Measurements from ENCODE around the gene NOS1AP.
"Not testable (repeated sequence)": the region's sequence is repeated elsewhere in the genome, so short reads cannot be mapped to it uniquely, and the experiment has no call there.

NOS1AP gene

GRCh38 chr1:162391790-162392563 lies 322.5 kb downstream of the NOS1AP start:
- H3K4me3 ChIP-seq (ENCODE audit: low read depth, low read length): no peak overlapping the region

GRCh38 chr1:162396201-162396906 lies 326.9 kb downstream of the NOS1AP start:
- H3K4me3 ChIP-seq (ENCODE audit: low read depth, low read length): no peak overlapping the region

GRCh38 chr1:162397039-162397448 lies 327.6 kb downstream of the NOS1AP start:
- H3K4me3 ChIP-seq (ENCODE audit: low read depth, low read length): no peak overlapping the region

GRCh38 chr1:162397943-162398560 lies 328.6 kb downstream of the NOS1AP start:
- no peak overlapping the region for H3K4me3 ChIP-seq (ENCODE audit: low read depth, low read length)

GRCh38 chr1:162398999-162399580 lies 329.6 kb downstream of the NOS1AP start:
- no peak overlapping the region for H3K4me3 ChIP-seq (ENCODE audit: low read depth, low read length)

DNA sequence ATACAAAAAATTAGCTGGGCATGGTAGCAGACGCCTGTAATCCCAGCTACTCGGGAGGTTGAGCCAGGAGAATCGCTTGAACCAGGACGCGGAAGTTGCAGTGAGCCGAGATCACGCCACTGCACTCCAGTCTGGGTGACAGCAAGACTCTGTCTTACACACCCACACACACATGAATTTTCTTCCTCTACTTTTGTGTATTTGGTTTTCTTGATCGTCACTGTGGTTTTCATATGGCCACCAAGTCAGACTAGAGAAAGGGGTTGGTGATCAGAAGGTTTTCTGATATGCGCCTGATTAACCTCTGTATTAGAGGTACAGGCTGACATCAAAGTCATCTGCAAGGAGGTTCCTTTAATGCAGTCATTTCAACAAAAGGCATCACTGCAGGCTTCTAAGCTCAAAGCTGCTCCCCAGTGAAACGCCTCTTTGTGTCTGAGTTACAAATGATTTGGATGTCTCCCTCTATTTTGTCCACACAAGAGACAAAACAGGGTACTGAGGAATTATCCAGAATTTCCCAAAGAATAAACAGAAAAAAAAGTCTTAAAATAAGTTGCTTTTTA lies 331.4 kb downstream of the NOS1AP start:
- no peak overlapping the region for H3K4me3 ChIP-seq (ENCODE audit: low read depth, low read length)

DNA sequence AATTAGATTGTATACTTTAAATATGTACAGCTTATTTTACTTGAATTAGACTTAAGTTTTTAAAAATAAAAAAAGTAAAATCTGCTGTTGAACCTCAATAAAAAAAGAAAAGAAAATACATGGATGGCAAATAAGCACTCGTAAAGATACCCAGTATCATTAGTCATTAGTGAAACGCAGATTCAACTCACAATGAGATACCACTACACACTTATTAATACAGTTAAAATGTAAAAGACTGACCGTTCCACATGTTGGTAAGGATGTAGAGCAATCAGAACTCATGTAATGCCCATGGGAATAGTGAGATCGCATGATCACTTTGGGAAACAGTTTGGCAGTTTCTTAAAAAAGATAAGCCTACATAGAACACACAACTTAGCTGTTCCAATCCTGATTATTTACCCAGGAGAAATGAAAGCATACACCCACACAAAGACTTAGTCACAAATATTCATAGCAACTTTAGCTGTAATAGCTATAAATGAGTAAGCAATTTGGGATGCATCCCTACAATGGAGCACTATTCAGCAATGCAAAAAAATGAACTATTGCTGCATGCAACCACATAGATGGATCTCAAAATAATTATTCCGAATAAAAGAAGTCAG lies 335.2 kb downstream of the NOS1AP start:
- H3K4me3 ChIP-seq (ENCODE audit: low read depth, low read length): no peak overlapping the region

- H3K4me3 ChIP-seq (ENCODE audit: low read depth, low read length): no peak overlapping the region
Measured at GRCh38 chr1:162405800-162406199, 336.3 kb downstream of the NOS1AP start.

GRCh38 chr1:162406811-162407210 lies 337.3 kb downstream of the NOS1AP start:
- no peak overlapping the region for H3K4me3 ChIP-seq (ENCODE audit: low read depth, low read length)

- H3K4me3 ChIP-seq (ENCODE audit: low read depth, low read length): no peak overlapping the region
Measured at GRCh38 chr1:162407539-162407938, 338.0 kb downstream of the NOS1AP start.

DNA sequence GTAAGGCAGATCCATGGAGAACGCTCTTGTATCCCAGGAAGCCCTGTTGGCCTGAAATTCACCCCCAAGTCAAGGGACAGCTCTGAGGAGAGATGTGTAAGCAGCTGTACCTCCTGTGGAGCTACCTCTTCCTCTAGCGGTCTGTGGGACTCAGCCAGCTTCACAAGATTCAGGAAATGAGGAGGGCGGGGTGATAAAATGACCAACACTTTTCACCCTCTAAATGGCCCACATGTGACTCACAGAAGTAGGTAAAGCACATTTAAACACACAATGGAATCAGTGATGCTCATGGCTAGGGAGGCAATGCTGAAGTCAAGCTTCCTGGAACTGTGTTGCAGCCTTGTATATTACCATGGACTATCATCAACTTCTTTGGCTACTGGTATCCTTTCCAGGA lies 342.5 kb downstream of the NOS1AP start, which contains the start of gene SH2D1B:
TSS of gene SH2D1B (minus strand) at position 135 of the 400 bp plus-strand sequence. CDS start at position 15, 120 bp downstream.
- no peak within 1 kb of the TSS for H3K4me3 ChIP-seq (ENCODE audit: low read depth, low read length)

DNA sequence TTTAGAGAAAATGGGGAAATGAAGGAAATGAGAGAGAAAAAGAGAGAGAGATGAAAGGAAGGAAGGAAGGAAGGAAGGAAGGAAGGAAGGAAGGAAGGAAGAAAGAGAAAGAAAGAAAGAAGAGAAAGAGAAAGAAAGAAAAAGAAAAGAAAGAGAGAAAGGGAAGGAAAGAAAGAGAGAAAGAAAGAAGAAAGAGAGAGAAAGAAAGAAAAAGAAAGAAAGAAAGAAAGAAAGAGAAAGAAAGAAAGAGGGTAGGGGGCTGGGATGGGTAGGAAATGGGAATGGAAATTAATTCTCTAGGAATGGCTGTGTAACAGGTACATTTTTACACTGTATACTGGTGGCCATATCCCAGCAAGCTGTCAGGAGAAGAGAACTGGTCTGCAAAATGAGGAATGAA lies 346.7 kb downstream of the NOS1AP start:
- no peak overlapping the region for H3K4me3 ChIP-seq (ENCODE audit: low read depth, low read length)

DNA sequence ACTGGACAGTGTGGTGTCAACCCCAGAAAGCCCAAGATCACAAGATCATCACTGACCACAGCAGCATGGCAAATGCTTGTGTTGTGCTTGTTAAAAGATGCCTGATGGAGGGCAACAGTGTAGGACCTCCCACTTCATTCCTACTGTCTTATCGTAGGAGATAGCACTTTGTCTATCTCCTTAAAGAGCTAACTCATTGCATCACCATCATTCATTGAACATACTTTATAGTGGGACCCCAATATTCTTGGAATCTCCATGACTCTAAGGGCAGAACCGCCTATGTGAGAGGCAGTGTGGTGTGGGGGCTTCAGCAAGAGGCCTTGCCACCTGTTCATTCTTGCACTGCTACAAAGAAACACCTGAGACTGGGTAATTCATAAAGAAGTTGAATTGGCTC lies 347.4 kb downstream of the NOS1AP start:
- H3K4me3 ChIP-seq (ENCODE audit: low read depth, low read length): no peak overlapping the region

DNA sequence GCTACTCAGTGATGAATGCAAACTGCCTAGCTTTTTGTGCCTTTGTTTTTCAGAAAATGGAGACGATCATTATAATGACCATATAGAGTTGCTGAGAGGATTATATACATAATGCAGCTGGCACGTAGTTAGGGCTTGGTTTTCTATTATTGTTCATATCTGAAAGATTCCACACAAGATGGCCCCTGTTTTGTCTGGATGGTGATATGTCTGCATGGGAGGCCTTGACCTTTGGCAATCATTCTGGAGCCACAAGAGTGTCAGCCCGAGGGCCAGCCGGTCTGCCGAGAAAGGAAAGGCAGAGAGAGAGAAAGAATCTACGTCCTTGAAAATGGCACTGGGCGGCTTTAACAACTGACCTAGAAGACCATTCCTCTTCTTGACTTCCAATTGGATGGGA lies 348.2 kb downstream of the NOS1AP start:
- H3K4me3 ChIP-seq (ENCODE audit: low read depth, low read length): no peak overlapping the region

- H3K4me3 ChIP-seq (ENCODE audit: low read depth, low read length): not testable (repeated sequence)
Measured at GRCh38 chr1:162418584-162418983, 349.1 kb downstream of the NOS1AP start.

DNA sequence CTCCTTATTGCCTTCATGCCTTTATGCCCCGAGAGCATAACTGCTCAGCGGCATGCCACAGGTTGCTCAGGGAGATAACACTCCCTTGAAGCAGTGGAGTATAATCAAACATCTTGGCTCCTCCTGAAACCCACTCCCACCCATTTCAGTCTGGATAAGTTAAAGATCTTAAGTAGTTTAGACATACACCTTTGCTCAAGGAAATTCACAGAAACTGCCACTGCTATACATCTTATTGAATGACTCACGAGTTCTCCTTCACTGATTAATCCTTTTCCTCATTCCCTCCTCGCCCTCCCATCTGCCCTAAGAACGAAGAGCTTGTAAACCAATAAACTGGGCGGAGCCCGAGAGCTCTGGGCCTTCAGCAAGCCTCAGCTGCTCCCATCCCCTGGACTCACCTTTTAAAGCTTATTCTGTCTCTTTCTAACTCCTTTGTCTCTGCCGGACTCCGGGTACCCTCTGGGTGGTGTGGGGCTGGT lies 350.0 kb downstream of the NOS1AP start:
- not testable (repeated sequence) for H3K4me3 ChIP-seq (ENCODE audit: low read depth, low read length)
